GM19025 (cell line): ENCODE data around the gene TYRO3.
"Not testable (repeated sequence)": the region's sequence is repeated elsewhere in the genome, so short reads cannot be mapped to it uniquely, and the experiment has no call there.

ENCODE experiments used
- ATAC-seq: cut with Tn5 transposase; IDR thresholded peaks from one replicate; pipeline ENCODE4 v1.9.1; 2021; ENCODE audit warnings: mild to moderate bottlenecking, low read depth, moderate library complexity; ENCODE audit not compliant: unreplicated experiment

Gene TYRO3

DNA sequence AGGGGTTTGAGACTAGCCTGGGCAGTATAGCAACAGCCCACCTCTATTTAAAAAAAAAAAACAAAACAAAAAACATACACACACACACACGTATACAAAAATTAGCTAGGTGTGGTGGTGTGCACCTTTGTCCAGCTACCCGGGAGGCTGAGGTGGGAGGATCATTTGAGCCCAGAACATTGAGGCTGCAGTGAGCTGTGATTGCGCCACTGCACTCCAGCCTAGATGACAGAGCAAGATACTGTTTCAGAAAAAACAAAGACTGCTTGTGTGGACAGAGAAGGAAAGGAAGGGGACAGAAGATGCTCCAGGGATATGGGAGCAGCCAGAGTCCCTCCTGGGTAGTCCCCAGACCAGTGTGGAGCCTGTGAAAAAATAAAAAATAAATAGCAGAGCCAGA lies 12.9 kb downstream of the TYRO3 start:
- no peak for ATAC-seq

GRCh38 chr15:41572866-41573265 lies 13.9 kb downstream of the TYRO3 start:
- no peak for ATAC-seq

DNA sequence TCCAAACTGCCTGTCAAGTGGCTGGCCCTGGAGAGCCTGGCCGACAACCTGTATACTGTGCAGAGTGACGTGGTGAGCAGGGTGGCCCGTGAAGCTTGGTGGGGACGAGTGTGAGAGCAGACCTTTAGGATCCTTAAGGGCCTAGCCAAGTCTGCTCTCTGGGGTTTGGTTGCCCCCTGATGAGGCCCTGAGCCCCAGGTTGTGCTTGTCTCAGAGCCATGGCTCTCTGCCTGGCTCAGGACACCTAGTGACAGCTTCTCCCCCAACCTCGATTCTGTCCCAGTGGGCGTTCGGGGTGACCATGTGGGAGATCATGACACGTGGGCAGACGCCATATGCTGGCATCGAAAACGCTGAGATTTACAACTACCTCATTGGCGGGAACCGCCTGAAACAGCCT lies 14.4 kb downstream of the TYRO3 start:
- ATAC-seq = no peak

DNA sequence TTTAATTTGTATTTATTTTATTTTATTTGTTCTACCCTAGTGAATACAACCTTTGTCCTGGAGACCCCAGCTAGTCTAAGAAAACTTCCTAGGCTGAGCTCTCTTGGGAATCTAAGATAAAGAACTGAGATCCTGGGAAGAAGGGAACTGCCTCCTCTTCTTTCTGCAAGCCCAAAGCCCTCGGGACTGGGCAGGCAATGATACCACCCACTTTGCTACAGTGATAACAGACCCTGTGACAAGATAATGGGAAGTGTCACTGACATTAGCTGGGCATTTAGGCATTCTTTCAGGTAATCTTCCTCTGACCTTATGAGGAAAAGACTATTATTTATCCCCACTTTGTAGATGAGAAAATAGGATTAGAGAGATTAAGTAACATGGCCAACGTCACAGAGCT lies 15.1 kb downstream of the TYRO3 start:
- no peak for ATAC-seq

GRCh38 chr15:41575282-41575681 lies 16.3 kb downstream of the TYRO3 start:
- ATAC-seq = no peak

DNA sequence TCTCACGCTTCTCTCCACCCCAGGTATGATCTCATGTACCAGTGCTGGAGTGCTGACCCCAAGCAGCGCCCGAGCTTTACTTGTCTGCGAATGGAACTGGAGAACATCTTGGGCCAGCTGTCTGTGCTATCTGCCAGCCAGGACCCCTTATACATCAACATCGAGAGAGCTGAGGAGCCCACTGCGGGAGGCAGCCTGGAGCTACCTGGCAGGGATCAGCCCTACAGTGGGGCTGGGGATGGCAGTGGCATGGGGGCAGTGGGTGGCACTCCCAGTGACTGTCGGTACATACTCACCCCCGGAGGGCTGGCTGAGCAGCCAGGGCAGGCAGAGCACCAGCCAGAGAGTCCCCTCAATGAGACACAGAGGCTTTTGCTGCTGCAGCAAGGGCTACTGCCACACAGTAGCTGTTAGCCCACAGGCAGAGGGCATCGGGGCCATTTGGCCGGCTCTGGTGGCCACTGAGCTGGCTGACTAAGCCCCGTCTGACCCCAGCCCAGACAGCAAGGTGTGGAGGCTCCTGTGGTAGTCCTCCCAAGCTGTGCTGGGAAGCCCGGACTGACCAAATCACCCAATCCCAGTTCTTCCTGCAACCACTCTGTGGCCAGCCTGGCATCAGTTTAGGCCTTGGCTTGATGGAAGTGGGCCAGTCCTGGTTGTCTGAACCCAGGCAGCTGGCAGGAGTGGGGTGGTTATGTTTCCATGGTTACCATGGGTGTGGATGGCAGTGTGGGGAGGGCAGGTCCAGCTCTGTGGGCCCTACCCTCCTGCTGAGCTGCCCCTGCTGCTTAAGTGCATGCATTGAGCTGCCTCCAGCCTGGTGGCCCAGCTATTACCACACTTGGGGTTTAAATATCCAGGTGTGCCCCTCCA lies 19.1 kb downstream of the TYRO3 start:
- no peak for ATAC-seq

DNA sequence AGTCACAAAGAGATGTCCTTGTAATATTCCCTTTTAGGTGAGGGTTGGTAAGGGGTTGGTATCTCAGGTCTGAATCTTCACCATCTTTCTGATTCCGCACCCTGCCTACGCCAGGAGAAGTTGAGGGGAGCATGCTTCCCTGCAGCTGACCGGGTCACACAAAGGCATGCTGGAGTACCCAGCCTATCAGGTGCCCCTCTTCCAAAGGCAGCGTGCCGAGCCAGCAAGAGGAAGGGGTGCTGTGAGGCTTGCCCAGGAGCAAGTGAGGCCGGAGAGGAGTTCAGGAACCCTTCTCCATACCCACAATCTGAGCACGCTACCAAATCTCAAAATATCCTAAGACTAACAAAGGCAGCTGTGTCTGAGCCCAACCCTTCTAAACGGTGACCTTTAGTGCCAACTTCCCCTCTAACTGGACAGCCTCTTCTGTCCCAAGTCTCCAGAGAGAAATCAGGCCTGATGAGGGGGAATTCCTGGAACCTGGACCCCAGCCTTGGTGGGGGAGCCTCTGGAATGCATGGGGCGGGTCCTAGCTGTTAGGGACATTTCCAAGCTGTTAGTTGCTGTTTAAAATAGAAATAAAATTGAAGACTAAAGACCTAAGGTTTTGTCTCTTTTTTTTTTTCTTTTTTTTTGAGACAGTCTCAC lies 19.8 kb downstream of the TYRO3 start:
- ATAC-seq = no peak

DNA sequence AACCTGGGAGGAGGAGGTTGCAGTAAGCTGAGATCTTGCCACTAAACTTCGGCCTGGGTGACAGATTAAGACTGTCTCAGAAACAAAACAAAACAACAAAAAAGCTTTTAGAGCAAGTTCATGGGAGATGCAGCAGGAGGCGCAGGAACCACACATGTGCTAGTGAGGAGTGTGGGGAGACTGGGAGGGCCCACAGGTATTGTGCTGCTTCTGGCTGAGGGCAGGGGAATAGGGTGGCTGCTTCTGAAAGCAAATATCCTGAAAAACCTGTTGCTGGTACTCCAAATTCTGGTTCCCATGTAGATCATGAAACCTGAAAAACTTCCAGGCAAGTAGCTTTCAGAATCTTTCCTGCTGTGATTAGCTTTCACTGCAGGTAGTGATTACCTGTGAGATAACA lies 22.1 kb downstream of the TYRO3 start:
- ATAC-seq = no peak

GRCh38 chr15:41583795-41584194 lies 24.8 kb downstream of the TYRO3 start:
- no peak for ATAC-seq

GRCh38 chr15:41584636-41585126 lies 25.7 kb downstream of the TYRO3 start:
- ATAC-seq = no peak

- ATAC-seq = no peak
These were observed 26.4 kb downstream of the TYRO3 start for GRCh38 chr15:41585127-41586047.

- not testable (repeated sequence) for ATAC-seq
These were observed 27.7 kb downstream of the TYRO3 start for GRCh38 chr15:41586531-41587282.

DNA sequence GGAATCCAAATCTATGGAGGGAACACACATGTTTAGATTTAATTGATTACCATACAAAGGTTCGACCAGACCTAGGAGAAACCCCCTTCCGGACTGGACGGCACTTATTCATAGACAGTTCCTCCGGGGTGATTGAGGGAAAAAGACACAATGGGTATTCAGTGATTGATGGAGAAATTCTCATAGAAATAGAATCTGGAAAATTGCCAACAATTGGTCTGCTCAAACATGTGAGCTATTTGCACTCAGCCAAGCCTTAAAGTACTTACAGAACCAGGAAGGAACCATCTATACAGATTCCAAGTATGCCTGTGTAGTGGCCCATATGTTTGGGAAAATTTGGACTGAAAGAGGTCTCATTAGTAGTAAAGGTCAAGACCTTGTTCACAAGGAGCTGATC lies 30.0 kb downstream of the TYRO3 start:
- ATAC-seq = not testable (repeated sequence)

DNA sequence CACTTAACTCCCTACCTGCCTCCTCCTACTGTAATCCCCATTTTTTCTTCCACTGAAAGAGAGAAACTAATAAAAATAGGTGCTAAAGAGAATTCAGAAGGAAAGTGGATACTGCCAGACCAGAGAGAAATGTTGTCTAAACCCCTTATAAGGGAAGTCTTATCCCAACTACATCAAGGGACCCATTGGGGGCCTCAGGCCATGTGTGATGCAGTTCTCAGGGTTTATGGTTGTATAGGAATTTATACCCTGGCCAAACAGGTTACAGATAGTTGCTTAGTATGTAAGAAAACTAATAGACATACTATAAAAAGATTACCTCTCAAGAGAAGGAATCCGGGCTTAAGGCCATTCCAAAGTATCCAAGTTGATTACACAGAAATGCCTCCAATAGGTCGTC lies 30.6 kb downstream of the TYRO3 start:
- ATAC-seq = not testable (repeated sequence)

DNA sequence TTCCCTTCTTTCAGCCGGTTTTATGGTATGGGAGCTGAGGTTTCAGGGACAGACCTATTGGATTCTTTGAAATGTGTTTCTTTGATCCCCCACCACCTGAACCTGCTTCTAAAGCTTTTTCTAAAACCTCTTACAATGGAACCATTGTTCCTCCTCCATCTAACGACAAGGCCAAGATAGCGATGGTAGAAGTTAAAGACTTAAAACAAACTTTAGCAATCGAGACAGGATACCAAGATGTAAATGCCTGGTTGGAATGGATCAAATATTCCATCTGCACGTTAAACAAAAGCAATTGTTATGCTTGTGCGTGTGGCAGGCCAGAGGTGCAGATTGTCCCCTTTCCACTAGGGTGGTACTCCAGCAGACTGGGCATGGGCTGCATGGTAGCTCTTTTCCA lies 32.2 kb downstream of the TYRO3 start:
- ATAC-seq = not testable (repeated sequence)

- not testable (repeated sequence) for ATAC-seq
These were observed 33.7 kb downstream of the TYRO3 start for GRCh38 chr15:41592718-41593117.

- no peak for ATAC-seq
These were observed 36.1 kb downstream of the TYRO3 start for GRCh38 chr15:41594801-41595746.

DNA sequence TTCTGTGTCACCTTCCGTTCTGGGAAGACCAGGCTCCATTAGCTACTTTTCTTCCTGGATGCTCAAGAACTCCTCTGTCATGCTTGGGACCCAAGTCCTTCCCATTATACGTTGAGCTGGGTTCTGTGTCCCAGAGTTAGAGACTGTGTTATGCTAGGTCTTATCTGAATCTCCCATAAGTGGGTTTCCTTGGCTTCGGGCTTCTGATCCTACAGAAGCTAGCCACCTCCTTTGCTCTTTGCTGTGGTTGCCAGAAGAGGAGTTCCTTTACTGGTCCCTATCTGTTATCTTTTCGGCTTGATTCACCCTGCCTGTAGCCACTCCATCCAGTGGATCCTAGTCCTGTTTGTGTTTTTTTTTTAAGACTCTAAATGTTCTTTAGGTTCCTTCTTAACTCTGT lies 38.0 kb downstream of the TYRO3 start:
- ATAC-seq = no peak

- ATAC-seq = no peak
These were observed 38.8 kb downstream of the TYRO3 start for GRCh38 chr15:41597787-41598186.
